K562 (cell line): ENCODE data around the gene CLPSL2.

Experiments
- CHD2 ChIP-seq: IDR thresholded peaks from 2 replicates; pipeline ENCODE4 v1.6.1; 2011; ENCODE audit warnings: low read depth, low read length
- HIVEP1 ChIP-seq: fragments of 250-450 bp; sonication (Bioruptor Pico); IDR thresholded peaks from 2 replicates; pipeline ENCODE4 v1.4.0; 2020; ENCODE audit warnings: mild to moderate bottlenecking
- KDM2B ChIP-seq: fragments of 250-450 bp; sonication (Bioruptor Pico); IDR thresholded peaks from 2 replicates; pipeline ENCODE4 v1.8.0; 2021; ENCODE audit warnings: mild to moderate bottlenecking, moderate library complexity
- NFYB ChIP-seq: IDR thresholded peaks from 2 replicates; pipeline ENCODE4 v1.6.1; 2011; ENCODE audit warnings: mild to moderate bottlenecking, moderate library complexity; ENCODE audit not compliant: insufficient read length; ENCODE audit errors: extremely low read depth
- RAD21 ChIP-seq, 2 experiments: fragments of 250-450 bp in 1 of 2; fragments of 450-650 bp in 1 of 2; sonication (Bioruptor Pico) in 1 of 2; formaldehyde crosslinking in 1 of 2; IDR thresholded peaks in 1 of 2; conservative IDR thresholded peaks in 1 of 2; 2 replicates each; pipeline versions ENCODE4 v1.4.0 to v1.8.0; 2020 to 2022; ENCODE audit warnings: mild to moderate bottlenecking in 2 of 2, moderate library complexity in 1 of 2
- SMARCC2 ChIP-seq: fragments of 450-650 bp; IDR thresholded peaks from 2 replicates; pipeline ENCODE4 v1.6.1; 2017; ENCODE audit warnings: antibody characterized with exemption, moderate library complexity, mild to moderate bottlenecking, low read depth
- TBP ChIP-seq: optimal IDR thresholded peaks from 2 replicates; pipeline ENCODE3; 2011; ENCODE audit warnings: low read depth, low read length, improper control_type of control experiment
- YY1 ChIP-seq, 3 experiments: IDR thresholded peaks; 2 replicates each; pipeline ENCODE4 v1.6.1; 2011; ENCODE audit warnings: low read length in 2 of 3, mild to moderate bottlenecking in 2 of 3, moderate library complexity in 2 of 3, borderline replicate concordance in 1 of 3, control low read depth in 1 of 3, low read depth in 1 of 3; ENCODE audit not compliant: insufficient read depth in 3 of 3, insufficient replicate concordance in 2 of 3, control insufficient read depth in 1 of 3, insufficient read length in 1 of 3; ENCODE audit errors: extremely low read depth in 1 of 3
- ZBTB17 ChIP-seq: fragments of 450-650 bp; formaldehyde crosslinking; IDR thresholded peaks from 2 replicates; pipeline ENCODE4 v1.4.0; 2020; ENCODE audit warnings: mild to moderate bottlenecking
- ZBTB7A ChIP-seq: IDR thresholded peaks from 2 replicates; pipeline ENCODE4 v1.6.1; 2011; ENCODE audit warnings: low read depth, mild to moderate bottlenecking, low read length, moderate library complexity, borderline replicate concordance; ENCODE audit not compliant: control insufficient read depth
- ZNF764 ChIP-seq: fragments of 250-450 bp; sonication (Bioruptor Pico); IDR thresholded peaks from 2 replicates; pipeline ENCODE4 v1.4.0; 2020; ENCODE audit warnings: low read depth, mild to moderate bottlenecking, moderate library complexity
- TF ChIP-seq, protein P1 (sequence below): sonication (generic); formaldehyde crosslinking; IDR thresholded peaks from 2 replicates; pipeline ENCODE4 v1.8.0; 2022; ENCODE audit warnings: mild to moderate bottlenecking, missing genetic modification reagents
- TF ChIP-seq, protein P2 (sequence below), 3 experiments: IDR thresholded peaks in 2 of 3; conservative IDR thresholded peaks in 1 of 3; 2 replicates each; pipeline ENCODE4 v1.5.1; 2011 to 2012; ENCODE audit warnings: low read length in 3 of 3, mild to moderate bottlenecking in 3 of 3, control low read depth in 2 of 3, improper control_type of control experiment in 1 of 3, inconsistent platforms in 1 of 3, low read depth in 1 of 3, mixed read lengths in 1 of 3, moderate library complexity in 1 of 3; ENCODE audit not compliant: insufficient read depth in 2 of 3

DNA sequence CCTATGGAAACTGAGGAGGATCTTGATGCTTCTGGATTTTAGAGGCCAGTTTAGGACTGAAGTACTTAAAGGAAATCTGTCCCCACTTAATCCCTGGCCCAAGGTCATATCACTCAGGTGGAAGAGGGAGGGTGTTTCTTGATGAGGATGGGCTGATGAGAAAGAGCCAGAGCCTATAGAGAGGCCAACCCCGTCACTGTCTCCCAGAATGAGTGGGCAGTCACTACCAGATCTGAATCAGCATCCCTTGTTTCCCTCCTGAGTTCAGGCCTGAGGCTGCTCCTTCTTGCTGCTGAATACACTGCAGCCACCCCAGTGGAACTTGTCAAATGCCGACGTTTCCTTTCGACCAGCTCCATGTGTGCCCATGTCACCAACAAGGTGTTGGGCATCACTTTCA lies 24.8 kb upstream of the CLPSL2 start:
- TF ChIP-seq KDM2B (no peak), ZBTB17 (CRISPR knock-in tag) (no peak), ZBTB7A (no peak), YY1 (IDR thresholded peaks at IDR 0.05; ENCODE audit: borderline replicate concordance in 1 of 3, control insufficient read depth in 1 of 3, extremely low read depth in 1 of 3, insufficient read depth in 3 of 3, insufficient read length in 1 of 3, insufficient replicate concordance in 2 of 3, low read depth in 1 of 3, low read length in 2 of 3) (no peak), TBP (no peak), HIVEP1 (no peak), NFYB (no peak), ZNF764 (CRISPR knock-in tag) (no peak), SMARCC2 (no peak), RAD21 (CRISPR knock-in tag; conservative IDR thresholded peaks at IDR 0.05 in 1 of 2, IDR thresholded peaks at IDR 0.05 in 1 of 2) (no peak), CHD2 (no peak)
- TF ChIP-seq, protein P1, sequence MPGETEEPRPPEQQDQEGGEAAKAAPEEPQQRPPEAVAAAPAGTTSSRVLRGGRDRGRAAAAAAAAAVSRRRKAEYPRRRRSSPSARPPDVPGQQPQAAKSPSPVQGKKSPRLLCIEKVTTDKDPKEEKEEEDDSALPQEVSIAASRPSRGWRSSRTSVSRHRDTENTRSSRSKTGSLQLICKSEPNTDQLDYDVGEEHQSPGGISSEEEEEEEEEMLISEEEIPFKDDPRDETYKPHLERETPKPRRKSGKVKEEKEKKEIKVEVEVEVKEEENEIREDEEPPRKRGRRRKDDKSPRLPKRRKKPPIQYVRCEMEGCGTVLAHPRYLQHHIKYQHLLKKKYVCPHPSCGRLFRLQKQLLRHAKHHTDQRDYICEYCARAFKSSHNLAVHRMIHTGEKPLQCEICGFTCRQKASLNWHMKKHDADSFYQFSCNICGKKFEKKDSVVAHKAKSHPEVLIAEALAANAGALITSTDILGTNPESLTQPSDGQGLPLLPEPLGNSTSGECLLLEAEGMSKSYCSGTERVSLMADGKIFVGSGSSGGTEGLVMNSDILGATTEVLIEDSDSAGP (CRISPR knock-in tag) = no peak
- TF ChIP-seq, protein P2, sequence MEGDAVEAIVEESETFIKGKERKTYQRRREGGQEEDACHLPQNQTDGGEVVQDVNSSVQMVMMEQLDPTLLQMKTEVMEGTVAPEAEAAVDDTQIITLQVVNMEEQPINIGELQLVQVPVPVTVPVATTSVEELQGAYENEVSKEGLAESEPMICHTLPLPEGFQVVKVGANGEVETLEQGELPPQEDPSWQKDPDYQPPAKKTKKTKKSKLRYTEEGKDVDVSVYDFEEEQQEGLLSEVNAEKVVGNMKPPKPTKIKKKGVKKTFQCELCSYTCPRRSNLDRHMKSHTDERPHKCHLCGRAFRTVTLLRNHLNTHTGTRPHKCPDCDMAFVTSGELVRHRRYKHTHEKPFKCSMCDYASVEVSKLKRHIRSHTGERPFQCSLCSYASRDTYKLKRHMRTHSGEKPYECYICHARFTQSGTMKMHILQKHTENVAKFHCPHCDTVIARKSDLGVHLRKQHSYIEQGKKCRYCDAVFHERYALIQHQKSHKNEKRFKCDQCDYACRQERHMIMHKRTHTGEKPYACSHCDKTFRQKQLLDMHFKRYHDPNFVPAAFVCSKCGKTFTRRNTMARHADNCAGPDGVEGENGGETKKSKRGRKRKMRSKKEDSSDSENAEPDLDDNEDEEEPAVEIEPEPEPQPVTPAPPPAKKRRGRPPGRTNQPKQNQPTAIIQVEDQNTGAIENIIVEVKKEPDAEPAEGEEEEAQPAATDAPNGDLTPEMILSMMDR (IDR thresholded peaks at IDR 0.05 in 2 of 3, conservative IDR thresholded peaks at IDR 0.05 in 1 of 3; ENCODE audit: insufficient read depth in 2 of 3, low read depth in 1 of 3, low read length in 3 of 3) = no peak
